K562 (cell line): ENCODE measurements around the gene FBXW8. TPM values are rescaled to one million over a fixed set of nuclear protein-coding genes. Genes with fewer than 3 reads are reported as not detected.

Experiments
- ATF7 ChIP-seq: fragments of 450-650 bp; IDR thresholded peaks from 2 replicates; pipeline ENCODE4 v1.7.1; 2014; ENCODE audit warnings: mild to moderate bottlenecking, moderate library complexity
- MED1 ChIP-seq: sonication (generic); formaldehyde crosslinking; IDR thresholded peaks from 2 replicates; pipeline ENCODE4 v1.8.1; 2023; ENCODE audit warnings: missing genetic modification reagents, borderline replicate concordance
- NFXL1 ChIP-seq: fragments of 450-650 bp; formaldehyde crosslinking; IDR thresholded peaks from 2 replicates; pipeline ENCODE4 v1.4.0; 2021; ENCODE audit warnings: mild to moderate bottlenecking
- NUFIP1 ChIP-seq: fragments of 450-650 bp; IDR thresholded peaks from 2 replicates; pipeline ENCODE4 v1.6.1; 2018; ENCODE audit not compliant: partially characterized antibody
- POU5F1 ChIP-seq: fragments of 150-350 bp; IDR thresholded peaks from 2 replicates; pipeline ENCODE4 v1.6.1; 2014; ENCODE audit warnings: borderline replicate concordance, low read length, low read depth, mild to moderate bottlenecking; ENCODE audit not compliant: partially characterized antibody
- RBFOX2 ChIP-seq: fragments of 200-400 bp; formaldehyde crosslinking; IDR thresholded peaks from 2 replicates; pipeline ENCODE4 v1.6.1; 2017; ENCODE audit warnings: low read depth, mild to moderate bottlenecking, low read length, moderate library complexity
- RFX7 ChIP-seq: fragments of 250-450 bp; sonication (Bioruptor Pico); IDR thresholded peaks from 2 replicates; pipeline ENCODE4 v1.5.1; 2021; ENCODE audit warnings: mild to moderate bottlenecking
- SLC30A9 ChIP-seq: fragments of 250-450 bp; sonication (Bioruptor Pico); IDR thresholded peaks from 2 replicates; pipeline ENCODE4 v1.8.0; 2022; ENCODE audit warnings: mild to moderate bottlenecking, moderate library complexity
- TEAD2 ChIP-seq: fragments of 450-650 bp; IDR thresholded peaks from 2 replicates; pipeline ENCODE4 v1.6.1; 2016; ENCODE audit warnings: missing genetic modification characterization, control low read depth, missing compliant biosample characterization
- TSC22D4 ChIP-seq: fragments of 450-650 bp; IDR thresholded peaks from 2 replicates; pipeline ENCODE4 v1.6.1; 2016; ENCODE audit warnings: missing genetic modification characterization, missing biosample characterization, control low read depth
- polyA plus RNA-seq, 8 experiments: library from polyadenylated mRNA; depleted of rRNA in 4 of 8; stranded (reverse) in 5 of 8; unstranded in 3 of 8; fragments of >200 nt; fragmentation: Nextera tagmentation in 2 of 8; fragmentation: Illumina TruSeq in 1 of 8; extraction: Ambion mirVana in 2 of 8; extraction: Trizol in 1 of 8; gene quantifications; 2 replicates each; pipeline versions ENCODE4 v1.2.1 to v1.2.3, GENCODE V29; 2011 to 2014; ENCODE audit warnings: inconsistent platforms in 1 of 8, missing spikeins in 1 of 8
- total RNA-seq, 7 experiments: library from RNA; depleted of rRNA in 6 of 7; stranded (reverse); fragments of >200 nt in 6 of 7; fragmentation: Illumina TruSeq in 2 of 7; extraction: Trizol in 2 of 7; gene quantifications; 2 replicates each; pipeline versions ENCODE4 v1.2.1 to v1.2.3, GENCODE V29; 2011 to 2021; ENCODE audit warnings: low replicate concordance in 1 of 7
- TF ChIP-seq, protein P1 (sequence below): fragments of 250-450 bp; sonication (Bioruptor Pico); IDR thresholded peaks from 2 replicates; pipeline ENCODE4 v1.4.0; 2020
- TF ChIP-seq, protein P2 (sequence below), 2 experiments: IDR thresholded peaks; 2 replicates each; pipeline ENCODE4 v1.6.1; 2012; ENCODE audit warnings: improper control_type of control experiment in 2 of 2, low read depth in 2 of 2, low read length in 2 of 2, borderline replicate concordance in 1 of 2
- TF ChIP-seq, protein P3 (sequence below): sonication (generic); IDR thresholded peaks from 2 replicates; pipeline ENCODE4 v1.6.1; 2016

FBXW8 gene
- total and polyA plus RNA-seq, 9 of the 15 experiments (the other 6 are each of a cell fraction or from before 2014, with no cell fraction given): 0.58 to 8.3 (median 4.4) TPM

DNA sequence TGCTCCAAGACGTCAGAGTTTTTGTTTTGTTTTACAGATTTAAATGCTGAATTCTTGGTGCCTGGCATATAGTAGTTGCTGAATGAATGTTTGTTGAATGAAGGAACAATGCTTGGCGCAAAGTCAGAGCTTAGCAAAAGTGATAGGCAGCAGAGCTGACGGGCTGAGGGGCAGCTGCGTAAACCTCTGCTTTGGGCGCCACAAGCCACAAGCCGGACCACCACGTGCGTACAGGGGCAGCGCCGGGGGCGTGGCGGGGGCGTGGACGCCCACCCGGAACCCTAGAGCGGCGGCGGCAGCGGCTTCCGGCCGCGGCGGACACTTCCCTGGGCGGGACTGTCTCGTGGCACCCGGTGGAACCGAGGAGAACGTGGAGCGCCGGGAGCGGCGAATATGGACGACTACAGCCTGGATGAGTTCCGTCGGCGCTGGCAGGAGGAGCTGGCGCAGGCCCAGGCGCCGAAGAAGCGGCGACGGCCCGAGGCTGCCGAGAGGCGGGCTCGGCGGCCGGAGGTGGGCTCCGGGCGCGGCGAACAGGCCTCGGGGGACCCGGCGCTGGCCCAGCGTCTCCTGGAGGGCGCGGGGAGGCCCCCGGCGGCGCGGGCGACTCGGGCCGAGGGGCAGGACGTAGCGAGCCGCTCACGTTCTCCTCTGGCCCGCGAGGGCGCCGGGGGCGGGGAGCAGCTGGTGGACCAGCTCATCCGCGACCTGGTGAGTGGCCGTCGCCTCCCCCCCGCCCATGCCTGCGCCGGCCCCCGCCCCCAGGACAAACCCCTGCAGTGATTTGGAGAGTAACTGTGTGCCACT, at the start of gene FBXW8 (continued):
- TF ChIP-seq NUFIP1 (peak; percentile 49), POU5F1 (no peak), RFX7 (CRISPR knock-in tag) (no peak), ATF7 (peak; percentile 67; the same call in 1 of the 2 replicates), NFXL1 (CRISPR knock-in tag) (no peak), MED1 (no peak), TEAD2 (tag) (no peak), TSC22D4 (no peak), SLC30A9 (no peak), RBFOX2 (peak; percentile 95)
- TF ChIP-seq, protein P1, sequence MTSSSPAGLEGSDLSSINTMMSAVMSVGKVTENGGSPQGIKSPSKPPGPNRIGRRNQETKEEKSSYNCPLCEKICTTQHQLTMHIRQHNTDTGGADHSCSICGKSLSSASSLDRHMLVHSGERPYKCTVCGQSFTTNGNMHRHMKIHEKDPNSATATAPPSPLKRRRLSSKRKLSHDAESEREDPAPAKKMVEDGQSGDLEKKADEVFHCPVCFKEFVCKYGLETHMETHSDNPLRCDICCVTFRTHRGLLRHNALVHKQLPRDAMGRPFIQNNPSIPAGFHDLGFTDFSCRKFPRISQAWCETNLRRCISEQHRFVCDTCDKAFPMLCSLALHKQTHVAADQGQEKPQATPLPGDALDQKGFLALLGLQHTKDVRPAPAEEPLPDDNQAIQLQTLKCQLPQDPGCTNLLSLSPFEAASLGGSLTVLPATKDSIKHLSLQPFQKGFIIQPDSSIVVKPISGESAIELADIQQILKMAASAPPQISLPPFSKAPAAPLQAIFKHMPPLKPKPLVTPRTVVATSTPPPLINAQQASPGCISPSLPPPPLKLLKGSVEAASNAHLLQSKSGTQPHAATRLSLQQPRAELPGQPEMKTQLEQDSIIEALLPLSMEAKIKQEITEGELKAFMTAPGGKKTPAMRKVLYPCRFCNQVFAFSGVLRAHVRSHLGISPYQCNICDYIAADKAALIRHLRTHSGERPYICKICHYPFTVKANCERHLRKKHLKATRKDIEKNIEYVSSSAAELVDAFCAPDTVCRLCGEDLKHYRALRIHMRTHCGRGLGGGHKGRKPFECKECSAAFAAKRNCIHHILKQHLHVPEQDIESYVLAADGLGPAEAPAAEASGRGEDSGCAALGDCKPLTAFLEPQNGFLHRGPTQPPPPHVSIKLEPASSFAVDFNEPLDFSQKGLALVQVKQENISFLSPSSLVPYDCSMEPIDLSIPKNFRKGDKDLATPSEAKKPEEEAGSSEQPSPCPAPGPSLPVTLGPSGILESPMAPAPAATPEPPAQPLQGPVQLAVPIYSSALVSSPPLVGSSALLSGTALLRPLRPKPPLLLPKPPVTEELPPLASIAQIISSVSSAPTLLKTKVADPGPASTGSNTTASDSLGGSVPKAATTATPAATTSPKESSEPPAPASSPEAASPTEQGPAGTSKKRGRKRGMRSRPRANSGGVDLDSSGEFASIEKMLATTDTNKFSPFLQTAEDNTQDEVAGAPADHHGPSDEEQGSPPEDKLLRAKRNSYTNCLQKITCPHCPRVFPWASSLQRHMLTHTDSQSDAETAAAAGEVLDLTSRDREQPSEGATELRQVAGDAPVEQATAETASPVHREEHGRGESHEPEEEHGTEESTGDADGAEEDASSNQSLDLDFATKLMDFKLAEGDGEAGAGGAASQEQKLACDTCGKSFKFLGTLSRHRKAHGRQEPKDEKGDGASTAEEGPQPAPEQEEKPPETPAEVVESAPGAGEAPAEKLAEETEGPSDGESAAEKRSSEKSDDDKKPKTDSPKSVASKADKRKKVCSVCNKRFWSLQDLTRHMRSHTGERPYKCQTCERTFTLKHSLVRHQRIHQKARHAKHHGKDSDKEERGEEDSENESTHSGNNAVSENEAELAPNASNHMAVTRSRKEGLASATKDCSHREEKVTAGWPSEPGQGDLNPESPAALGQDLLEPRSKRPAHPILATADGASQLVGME: no peak
- TF ChIP-seq, protein P2, sequence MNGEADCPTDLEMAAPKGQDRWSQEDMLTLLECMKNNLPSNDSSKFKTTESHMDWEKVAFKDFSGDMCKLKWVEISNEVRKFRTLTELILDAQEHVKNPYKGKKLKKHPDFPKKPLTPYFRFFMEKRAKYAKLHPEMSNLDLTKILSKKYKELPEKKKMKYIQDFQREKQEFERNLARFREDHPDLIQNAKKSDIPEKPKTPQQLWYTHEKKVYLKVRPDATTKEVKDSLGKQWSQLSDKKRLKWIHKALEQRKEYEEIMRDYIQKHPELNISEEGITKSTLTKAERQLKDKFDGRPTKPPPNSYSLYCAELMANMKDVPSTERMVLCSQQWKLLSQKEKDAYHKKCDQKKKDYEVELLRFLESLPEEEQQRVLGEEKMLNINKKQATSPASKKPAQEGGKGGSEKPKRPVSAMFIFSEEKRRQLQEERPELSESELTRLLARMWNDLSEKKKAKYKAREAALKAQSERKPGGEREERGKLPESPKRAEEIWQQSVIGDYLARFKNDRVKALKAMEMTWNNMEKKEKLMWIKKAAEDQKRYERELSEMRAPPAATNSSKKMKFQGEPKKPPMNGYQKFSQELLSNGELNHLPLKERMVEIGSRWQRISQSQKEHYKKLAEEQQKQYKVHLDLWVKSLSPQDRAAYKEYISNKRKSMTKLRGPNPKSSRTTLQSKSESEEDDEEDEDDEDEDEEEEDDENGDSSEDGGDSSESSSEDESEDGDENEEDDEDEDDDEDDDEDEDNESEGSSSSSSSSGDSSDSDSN (IDR thresholded peaks at IDR 0.05; ENCODE audit: borderline replicate concordance in 1 of 2, low read depth in 2 of 2, low read length in 2 of 2): no peak
- TF ChIP-seq, protein P3, sequence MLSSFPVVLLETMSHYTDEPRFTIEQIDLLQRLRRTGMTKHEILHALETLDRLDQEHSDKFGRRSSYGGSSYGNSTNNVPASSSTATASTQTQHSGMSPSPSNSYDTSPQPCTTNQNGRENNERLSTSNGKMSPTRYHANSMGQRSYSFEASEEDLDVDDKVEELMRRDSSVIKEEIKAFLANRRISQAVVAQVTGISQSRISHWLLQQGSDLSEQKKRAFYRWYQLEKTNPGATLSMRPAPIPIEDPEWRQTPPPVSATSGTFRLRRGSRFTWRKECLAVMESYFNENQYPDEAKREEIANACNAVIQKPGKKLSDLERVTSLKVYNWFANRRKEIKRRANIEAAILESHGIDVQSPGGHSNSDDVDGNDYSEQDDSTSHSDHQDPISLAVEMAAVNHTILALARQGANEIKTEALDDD: no peak
